Lower leg skin (tissue), 3 donors: Measurements from ENCODE around the gene DIRAS1.

Source experiments
- CTCF ChIP-seq, 3 donors: fragments of 450-650 bp; IDR thresholded peaks; one replicate each; pipeline ENCODE4 v1.5.1; 2016; ENCODE audit warnings: antibody characterized with exemption in 3 of 3, mild to moderate bottlenecking in 3 of 3, moderate library complexity in 2 of 3
- POLR2A ChIP-seq, 2 donors: fragments of 450-650 bp; IDR thresholded peaks; one replicate each; pipeline ENCODE4 v1.6.1; 2016 to 2017; ENCODE audit warnings: antibody characterized with exemption in 2 of 2, mild to moderate bottlenecking in 1 of 2, moderate library complexity in 1 of 2

- no peak for TF ChIP-seq POLR2A (IDR thresholded peaks at IDR 0.05)
- no peak for TF ChIP-seq CTCF (IDR thresholded peaks at IDR 0.05)
Observed at GRCh38 chr19:2751438-2751830, 30.3 kb upstream of the DIRAS1 start.
